HL-60 (cell line): ENCODE results near the gene ALPI.

Experiments used
- DNase-seq, 2 experiments: peaks; one replicate each; pipeline ENCODE4 v3.0.0-alpha.2; 2010 to 2020; ENCODE audit warnings: low read depth in 1 of 2, low spot score in 1 of 2
- H3K27ac ChIP-seq: fragments of 250-450 bp; sonication (Bioruptor Pico); replicated peaks from 2 replicates; pipeline ENCODE4 v1.5.1; 2020; ENCODE audit warnings: mild to moderate bottlenecking, moderate library complexity
- H3K27me3 ChIP-seq: fragments of 250-450 bp; sonication (Bioruptor Pico); 2 replicates; pipeline ENCODE4 v1.5.1; 2021; ENCODE audit warnings: mild to moderate bottlenecking, moderate library complexity; ENCODE audit not compliant: insufficient read depth, poor library complexity, severe bottlenecking
- H3K4me3 ChIP-seq: replicated peaks from 2 replicates; pipeline ENCODE4 v1.5.1; 2011; ENCODE audit warnings: mild to moderate bottlenecking, control low read depth, low read length; ENCODE audit not compliant: insufficient read depth
- CTCF ChIP-seq: IDR thresholded peaks from one replicate; pipeline ENCODE4 v1.5.1; 2011; ENCODE audit warnings: low read length, control low read depth, inconsistent platforms; ENCODE audit not compliant: insufficient read depth
- GABPA ChIP-seq: IDR thresholded peaks from 2 replicates; pipeline ENCODE4 v1.6.1; 2012; ENCODE audit warnings: low read depth
- POLR2AphosphoS5 ChIP-seq: IDR thresholded peaks from 2 replicates; pipeline ENCODE4 v1.6.1; 2012; ENCODE audit warnings: low read depth
- REST ChIP-seq: IDR thresholded peaks from 2 replicates; pipeline ENCODE4 v1.6.1; 2012; ENCODE audit warnings: low read depth; ENCODE audit not compliant: insufficient replicate concordance
- SPI1 ChIP-seq: IDR thresholded peaks from 2 replicates; pipeline ENCODE4 v1.6.1; 2012; ENCODE audit warnings: low read depth, mild to moderate bottlenecking, borderline replicate concordance

The ALPI gene

GRCh38 chr2:232459419-232460035 lies 3.6 kb downstream of the ALPI start:
- Histone ChIP-seq H3K27me3 (peaks cover 2% of the 10 kb centered on the region), H3K4me3 (no peak overlapping the region), H3K27ac (no peak overlapping the region)
- DNase-seq = no peak
- TF ChIP-seq SPI1 (no peak), GABPA (no peak), POLR2AphosphoS5 (no peak)

GRCh38 chr2:232460171-232460570 lies 4.2 kb downstream of the ALPI start:
- peaks cover 2% of the 10 kb centered on the region for H3K27me3 ChIP-seq
- no peak for DNase-seq
- TF ChIP-seq GABPA = no peak
- H3K4me3 ChIP-seq = no peak overlapping the region
- H3K27ac ChIP-seq = no peak overlapping the region

DNA sequence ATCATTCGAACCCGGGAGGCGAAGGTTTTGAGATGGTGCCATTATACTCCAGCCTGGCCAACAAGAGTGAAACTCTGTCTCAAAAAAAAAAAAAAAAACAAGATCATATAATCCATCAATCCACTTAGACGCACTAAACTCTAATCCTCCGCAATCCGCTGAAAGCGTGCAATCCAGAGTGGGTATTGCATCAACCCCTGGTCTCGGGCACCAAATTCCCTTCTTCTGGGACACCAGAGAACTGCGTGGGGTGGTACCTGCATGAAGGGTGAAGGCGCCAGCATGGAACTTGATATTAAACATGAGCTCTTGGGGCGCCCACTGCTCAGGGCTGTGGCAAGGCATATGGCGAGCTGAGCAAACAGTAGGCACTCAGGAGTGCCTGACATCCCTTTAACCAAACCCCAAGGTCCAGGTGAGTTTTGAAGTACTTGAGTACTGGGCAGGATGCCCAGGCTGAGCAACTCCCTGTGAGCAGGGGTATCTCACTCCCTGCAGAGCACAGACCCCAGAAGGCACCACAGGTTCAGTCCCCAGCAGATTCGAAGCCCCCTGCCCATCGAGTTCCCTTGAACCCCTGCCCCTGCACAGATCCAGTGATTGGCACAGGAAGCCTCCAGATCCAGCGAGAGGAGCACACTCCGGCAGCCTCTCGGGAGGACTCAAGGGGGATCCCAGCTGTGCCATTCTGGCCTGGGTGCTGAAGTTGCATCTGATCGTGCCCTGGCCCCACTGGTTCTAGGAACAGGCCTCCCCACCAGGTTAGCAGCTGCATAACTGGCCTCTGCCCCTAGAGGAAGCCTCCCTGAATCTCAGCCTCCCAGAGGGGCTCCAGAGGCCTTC lies 8.0 kb downstream of the ALPI start:
- Histone ChIP-seq H3K27ac (no peak overlapping the region), H3K27me3 (peaks cover 2% of the 10 kb centered on the region), H3K4me3 (no peak overlapping the region)
- DNase-seq = no peak
- no peak for TF ChIP-seq GABPA

DNA sequence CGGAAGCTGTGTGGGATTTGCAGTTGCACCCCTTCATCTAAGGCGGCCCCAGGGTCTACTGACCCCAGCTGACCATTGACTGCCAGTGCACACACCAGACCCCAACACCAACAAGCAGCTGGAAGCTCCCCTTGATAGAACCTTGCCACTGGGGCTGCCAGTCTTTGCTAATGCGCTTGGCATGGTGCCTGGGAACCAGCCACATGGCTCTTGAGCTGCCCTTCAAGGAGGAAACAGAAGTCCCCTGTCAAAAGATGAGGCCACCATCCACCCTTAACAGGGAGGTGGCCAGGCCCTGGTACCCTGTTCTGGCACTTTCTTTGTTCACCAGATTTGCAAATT lies 8.6 kb downstream of the ALPI start:
- Histone ChIP-seq H3K4me3 (no peak overlapping the region), H3K27ac (no peak overlapping the region), H3K27me3 (peaks cover 2% of the 10 kb centered on the region)
- DNase-seq = no peak
- TF ChIP-seq GABPA (no peak), SPI1 (no peak), CTCF (no peak), REST (no peak), POLR2AphosphoS5 (no peak)

DNA sequence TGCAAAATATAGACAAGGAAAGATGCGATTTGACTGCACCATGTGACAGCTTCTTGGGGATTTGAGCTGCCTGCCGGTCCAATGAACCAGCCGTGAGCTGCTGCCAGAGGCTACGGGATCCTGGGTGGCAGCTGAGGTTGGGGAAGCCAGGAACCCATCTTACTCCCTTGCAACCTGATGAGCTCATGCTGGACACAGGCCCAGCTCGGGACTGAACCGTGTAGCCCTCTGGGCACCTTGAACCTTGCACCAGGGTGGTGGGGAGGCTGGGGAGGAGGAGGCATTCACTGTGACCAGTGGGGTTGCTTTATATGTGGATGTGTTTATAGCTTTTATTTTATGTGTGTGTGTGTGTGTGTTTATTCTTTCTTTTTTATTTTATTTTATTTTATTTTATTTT lies 9.1 kb downstream of the ALPI start:
- Histone ChIP-seq H3K27ac (no peak overlapping the region), H3K27me3 (peaks cover 2% of the 10 kb centered on the region), H3K4me3 (no peak overlapping the region)
- TF ChIP-seq REST = no peak
- TF ChIP-seq POLR2AphosphoS5 = no peak
- TF ChIP-seq CTCF = no peak
- no peak for TF ChIP-seq GABPA
- no peak for TF ChIP-seq SPI1
- DNase-seq = no peak
